H1 (cell line): ENCODE results near the gene BCL11A. TPM values are rescaled to one million over a fixed set of nuclear protein-coding genes. Genes with fewer than 3 reads are reported as not detected.
A peak's percentile ranks its signal among the peaks of the same experiment; 100 is the strongest.

Experiments
- RAD21 ChIP-seq, 2 experiments: IDR thresholded peaks in 1 of 2; conservative IDR thresholded peaks in 1 of 2; 2 replicates each; pipeline ENCODE4 v1.6.1; 2011; ENCODE audit warnings: low read depth in 2 of 2, low read length in 2 of 2, improper control_type of control experiment in 1 of 2, inconsistent platforms in 1 of 2, mild to moderate bottlenecking in 1 of 2, moderate library complexity in 1 of 2
- polyA plus RNA-seq, 7 experiments: library from polyadenylated mRNA; depleted of rRNA in 3 of 7; stranded (reverse) in 5 of 7; unstranded in 2 of 7; fragments of >200 nt in 5 of 7; fragments of 200-250 nt in 2 of 7; gene quantifications; 1 replicate in 5 of 7; 2 replicates in 1 of 7; 4 replicates in 1 of 7; pipeline versions ENCODE4 v1.2.1 to v1.2.3, GENCODE V29; 2011 to 2013; ENCODE audit warnings: missing spikeins in 2 of 7, mixed read lengths in 2 of 7
- total RNA-seq: library from RNA; stranded (reverse); fragmentation: NEBNext Ultra II Directional; extraction: Animal tissue kit (Norgen Biotek cat#: 25700); gene quantifications from 2 replicates; pipeline ENCODE4 v1.2.1, GENCODE V29; 2021

Gene BCL11A
- total and polyA plus RNA-seq, 2 of the 8 experiments (the other 6 are each of a cell fraction or from before 2014, with no cell fraction given), result 11.9 to 59.3 TPM

DNA sequence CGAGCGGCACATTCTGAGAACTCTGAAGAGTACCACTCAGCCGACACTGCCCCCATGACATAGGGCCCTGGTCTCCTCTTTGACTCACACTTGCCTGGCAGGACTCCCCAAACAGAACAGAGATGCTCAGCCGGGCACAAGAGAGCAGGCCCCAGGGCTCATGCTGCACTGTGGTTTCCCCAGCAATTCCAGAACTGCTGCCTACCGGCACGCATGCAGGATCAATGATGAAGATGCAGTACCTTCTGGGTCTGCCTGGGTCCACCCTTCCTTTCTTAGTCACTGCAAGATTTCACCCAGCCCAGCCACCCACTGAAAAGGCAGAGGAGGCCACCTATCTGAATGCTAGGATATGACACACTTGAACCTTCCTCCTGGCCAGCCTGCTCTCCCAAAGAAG lies 49.4 kb downstream of the BCL11A start (continued):
- peak; percentile 33 to 57; a peak in 3 of 4 replicates for TF ChIP-seq RAD21 (IDR thresholded peaks at IDR 0.05 in 1 of 2, conservative IDR thresholded peaks at IDR 0.05 in 1 of 2; ENCODE audit: low read depth in 2 of 2, low read length in 2 of 2)
- TF ChIP-seq, all 59 proteins: peak for 2
